GM12872 (cell line): ENCODE results near the gene IFNW1.

Experiments used
- TF ChIP-seq, protein P1 (sequence below): IDR thresholded peaks from 3 replicates; pipeline ENCODE4 v1.5.1; 2011; ENCODE audit warnings: low read depth, mild to moderate bottlenecking, low read length, moderate library complexity; ENCODE audit not compliant: insufficient read depth

Gene IFNW1

GRCh38 chr9:21097817-21098216, 43.8 kb downstream of the IFNW1 start:
- TF ChIP-seq, protein P1, sequence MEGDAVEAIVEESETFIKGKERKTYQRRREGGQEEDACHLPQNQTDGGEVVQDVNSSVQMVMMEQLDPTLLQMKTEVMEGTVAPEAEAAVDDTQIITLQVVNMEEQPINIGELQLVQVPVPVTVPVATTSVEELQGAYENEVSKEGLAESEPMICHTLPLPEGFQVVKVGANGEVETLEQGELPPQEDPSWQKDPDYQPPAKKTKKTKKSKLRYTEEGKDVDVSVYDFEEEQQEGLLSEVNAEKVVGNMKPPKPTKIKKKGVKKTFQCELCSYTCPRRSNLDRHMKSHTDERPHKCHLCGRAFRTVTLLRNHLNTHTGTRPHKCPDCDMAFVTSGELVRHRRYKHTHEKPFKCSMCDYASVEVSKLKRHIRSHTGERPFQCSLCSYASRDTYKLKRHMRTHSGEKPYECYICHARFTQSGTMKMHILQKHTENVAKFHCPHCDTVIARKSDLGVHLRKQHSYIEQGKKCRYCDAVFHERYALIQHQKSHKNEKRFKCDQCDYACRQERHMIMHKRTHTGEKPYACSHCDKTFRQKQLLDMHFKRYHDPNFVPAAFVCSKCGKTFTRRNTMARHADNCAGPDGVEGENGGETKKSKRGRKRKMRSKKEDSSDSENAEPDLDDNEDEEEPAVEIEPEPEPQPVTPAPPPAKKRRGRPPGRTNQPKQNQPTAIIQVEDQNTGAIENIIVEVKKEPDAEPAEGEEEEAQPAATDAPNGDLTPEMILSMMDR, result no peak

GRCh38 chr9:21096901-21097255, 44.8 kb downstream of the IFNW1 start:
- TF ChIP-seq, protein P1, result no peak

GRCh38 chr9:21096172-21096900, 45.3 kb downstream of the IFNW1 start:
- TF ChIP-seq, protein P1, result no peak

DNA sequence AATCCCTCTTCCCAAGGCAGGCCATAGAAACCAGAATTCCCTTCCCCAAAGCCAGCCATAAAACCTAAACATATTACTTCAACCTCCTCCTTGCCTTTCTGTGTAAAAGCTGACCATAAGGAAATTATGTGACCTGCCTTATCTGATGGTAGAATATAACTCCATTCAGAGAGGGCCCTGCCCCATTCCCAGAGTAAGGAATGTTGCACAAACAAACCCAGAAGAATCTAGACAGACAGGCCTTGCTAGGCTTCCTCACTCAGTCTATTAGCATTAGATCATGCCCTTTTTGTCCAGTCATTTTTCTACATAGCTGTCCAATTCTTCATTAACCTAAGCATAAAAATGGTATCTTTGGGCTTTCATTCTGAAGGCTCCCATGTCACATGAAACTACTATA, 46.1 kb downstream of the IFNW1 start:
- TF ChIP-seq, protein P1, result no peak
